H9 (cell line): ENCODE data around the gene GAP43. TPM values are rescaled to one million over a fixed set of nuclear protein-coding genes. Genes with fewer than 3 reads are reported as not detected.

ENCODE experiments used
- DNase-seq: peaks from one replicate; pipeline ENCODE4 v3.0.0-alpha.2; 2017
- H2AFZ ChIP-seq: one replicate; pipeline ENCODE4 v1.6.1; 2013; ENCODE audit warnings: mild to moderate bottlenecking, low read length, control low read depth, moderate library complexity
- H2AK5ac ChIP-seq: 2 replicates; pipeline ENCODE4 v1.6.1; 2013; ENCODE audit warnings: low read length, control low read depth, mixed read lengths; ENCODE audit not compliant: insufficient read length
- H2BK120ac ChIP-seq: one replicate; pipeline ENCODE4 v1.6.1; 2013; ENCODE audit warnings: low read depth, mild to moderate bottlenecking, low read length, control low read depth, inconsistent platforms; ENCODE audit not compliant: poor library complexity, severe bottlenecking
- H2BK12ac ChIP-seq: 2 replicates; pipeline ENCODE4 v1.6.1; 2013; ENCODE audit warnings: low read length, control low read depth, mixed read lengths, low read depth; ENCODE audit not compliant: insufficient read length
- H2BK15ac ChIP-seq: 2 replicates; pipeline ENCODE4 v1.6.1; 2013; ENCODE audit warnings: low read depth, low read length, control low read depth
- H2BK20ac ChIP-seq: one replicate; pipeline ENCODE4 v1.6.1; 2013; ENCODE audit warnings: low read depth, mild to moderate bottlenecking, low read length, control low read depth, inconsistent platforms; ENCODE audit not compliant: poor library complexity, severe bottlenecking
- H2BK5ac ChIP-seq: 2 replicates; pipeline ENCODE4 v1.6.1; 2013; ENCODE audit warnings: low read length, control low read depth, mixed read lengths; ENCODE audit not compliant: insufficient read length
- H3K14ac ChIP-seq: 2 replicates; pipeline ENCODE4 v1.6.1; 2013; ENCODE audit warnings: low read length, control low read depth; ENCODE audit not compliant: insufficient read depth
- H3K18ac ChIP-seq: 2 replicates; pipeline ENCODE4 v1.6.1; 2013; ENCODE audit warnings: low read depth, mild to moderate bottlenecking, mixed read lengths, low read length, control low read depth; ENCODE audit not compliant: insufficient read length
- H3K23ac ChIP-seq: 2 replicates; pipeline ENCODE4 v1.6.1; 2013; ENCODE audit warnings: low read length, control low read depth, mixed read lengths, low read depth; ENCODE audit not compliant: insufficient read length
- H3K23me2 ChIP-seq: 2 replicates; pipeline ENCODE4 v1.6.1; 2013; ENCODE audit warnings: low read depth, mild to moderate bottlenecking, mixed read lengths, low read length, control low read depth; ENCODE audit not compliant: insufficient read length, poor library complexity, severe bottlenecking
- H3K27ac ChIP-seq: 2 replicates; pipeline ENCODE4 v1.5.1; 2013; ENCODE audit warnings: low read length, control low read depth, mixed read lengths, low read depth; ENCODE audit not compliant: insufficient read length
- H3K27me3 ChIP-seq: 2 replicates; pipeline ENCODE4 v1.6.1; 2013; ENCODE audit warnings: low read length, control low read depth, inconsistent platforms; ENCODE audit not compliant: insufficient read depth
- H3K4ac ChIP-seq: 2 replicates; pipeline ENCODE4 v1.6.1; 2013; ENCODE audit warnings: low read depth, mild to moderate bottlenecking, control low read depth, inconsistent platforms, low read length, moderate library complexity
- H3K4me1 ChIP-seq: 2 replicates; pipeline ENCODE4 v1.6.1; 2013; ENCODE audit warnings: low read length, control low read depth, inconsistent platforms; ENCODE audit not compliant: insufficient read depth
- H3K4me2 ChIP-seq: 2 replicates; pipeline ENCODE4 v1.6.1; 2013; ENCODE audit warnings: low read length, control low read depth, mixed read lengths; ENCODE audit not compliant: insufficient read length, insufficient read depth
- H3K56ac ChIP-seq: 2 replicates; pipeline ENCODE4 v1.6.1; 2013; ENCODE audit warnings: low read depth, mild to moderate bottlenecking, mixed read lengths, low read length, control low read depth; ENCODE audit not compliant: insufficient read length
- H3K79me1 ChIP-seq: 2 replicates; pipeline ENCODE4 v1.6.1; 2013; ENCODE audit warnings: low read depth, mild to moderate bottlenecking, moderate library complexity, low read length, control low read depth, inconsistent platforms; ENCODE audit not compliant: insufficient read depth, poor library complexity, severe bottlenecking
- H3K79me2 ChIP-seq: 2 replicates; pipeline ENCODE4 v1.6.1; 2013; ENCODE audit warnings: low read length, control low read depth, inconsistent platforms; ENCODE audit not compliant: insufficient read depth
- H3K9ac ChIP-seq: 2 replicates; pipeline ENCODE4 v1.6.1; 2013; ENCODE audit warnings: low read length, control low read depth, mixed read lengths; ENCODE audit not compliant: insufficient read length; ENCODE audit errors: extremely low read depth
- H3K9me3 ChIP-seq: one replicate; pipeline ENCODE4 v1.6.1; 2013; ENCODE audit warnings: low read depth, low read length, inconsistent platforms; ENCODE audit not compliant: control insufficient read depth
- H3T11ph ChIP-seq: one replicate; pipeline ENCODE4 v1.6.1; 2013; ENCODE audit warnings: mild to moderate bottlenecking, low read length, control low read depth, inconsistent platforms
- H4K20me1 ChIP-seq: one replicate; pipeline ENCODE4 v1.6.1; 2013; ENCODE audit not compliant: control insufficient read depth, insufficient read length, insufficient read depth
- H4K5ac ChIP-seq: 2 replicates; pipeline ENCODE4 v1.6.1; 2013; ENCODE audit warnings: low read depth, mild to moderate bottlenecking, mixed read lengths, low read length, control low read depth; ENCODE audit not compliant: insufficient read length
- H4K8ac ChIP-seq: replicated peaks from 2 replicates; pipeline ENCODE4 v1.6.1; 2013; ENCODE audit warnings: low read length, control low read depth, mixed read lengths, low read depth; ENCODE audit not compliant: insufficient read length
- H4K91ac ChIP-seq: 2 replicates; pipeline ENCODE4 v1.6.1; 2013; ENCODE audit warnings: low read depth, mild to moderate bottlenecking, moderate library complexity, mixed read lengths, low read length, control low read depth; ENCODE audit not compliant: insufficient read length
- H3K27ac Mint-ChIP-seq, 3 experiments: 2 replicates in 2 of 3; 3 replicates in 1 of 3; pipeline ENCODE4 v1.8.0; 2020 to 2021; ENCODE audit warnings: mixed read lengths in 3 of 3, mild to moderate bottlenecking in 1 of 3, moderate library complexity in 1 of 3
- H3K27me3 Mint-ChIP-seq: 2 replicates; pipeline ENCODE4 v1.8.0; 2021; ENCODE audit warnings: low read depth, mild to moderate bottlenecking, moderate library complexity, mixed read lengths
- H3K36me3 Mint-ChIP-seq, 3 experiments: 2 replicates in 2 of 3; 3 replicates in 1 of 3; pipeline ENCODE4 v1.8.0; 2020 to 2021; ENCODE audit warnings: low read depth in 3 of 3, mixed read lengths in 3 of 3; ENCODE audit not compliant: insufficient read depth in 1 of 3
- H3K4me1 Mint-ChIP-seq, 2 experiments: 2 replicates each; pipeline ENCODE4 v1.8.0; 2020; ENCODE audit warnings: mixed read lengths in 2 of 2
- H3K4me3 Mint-ChIP-seq, 2 experiments: 2 replicates in 1 of 2; 3 replicates in 1 of 2; pipeline ENCODE4 v1.8.0; 2020 to 2021; ENCODE audit warnings: mild to moderate bottlenecking in 2 of 2, mixed read lengths in 2 of 2, moderate library complexity in 1 of 2
- H3K9me3 Mint-ChIP-seq, 2 experiments: 2 replicates in 1 of 2; 3 replicates in 1 of 2; pipeline ENCODE4 v1.8.0; 2020; ENCODE audit warnings: mild to moderate bottlenecking in 2 of 2, mixed read lengths in 2 of 2, moderate library complexity in 1 of 2
- WGBS: extraction: QIAGEN DNeasy Blood & Tissue Kit; methylation state at CpG from one replicate; pipeline ENCODE4 v1.1.7; 2013; ENCODE audit warnings: missing lambda C conversion rate, low lambda C conversion rate, mixed read lengths; ENCODE audit not compliant: insufficient read length; ENCODE audit errors: extremely low coverage; 5-methylcytosine and 5-hydroxymethylcytosine counted together
- total RNA-seq: library from RNA; stranded (reverse); gene quantifications from 2 replicates; pipeline ENCODE4 v1.2.1, GENCODE V29; 2021
- TF ChIP-seq, protein P1 (sequence below): fragments of 200-600 bp; sonication (generic); conservative IDR thresholded peaks from 3 replicates; pipeline ENCODE4 v1.8.0; 2021; ENCODE audit warnings: antibody characterized with exemption, mild to moderate bottlenecking

Gene GAP43
- total RNA-seq, 1 experiment from 2014 or later = 12.8 TPM

- Histone ChIP-seq H3K23me2 (peaks cover 10% of the 10 kb centered on the region), H2BK20ac (no peak overlapping the region), H4K8ac (no peak overlapping the region), H3K18ac (no peak overlapping the region), H3K14ac (no peak overlapping the region), H3K4me1 (peaks cover 7% of the 10 kb centered on the region; the same call in 1 of the 2 replicates), H3K79me2 (no peaks in the 10 kb centered on the region; the same call in 1 of the 2 replicates), H3K9ac (no peak overlapping the region), H2AK5ac (no peak overlapping the region), H2BK5ac (no peak overlapping the region), H3K4ac (no peak overlapping the region), H3K56ac (no peak overlapping the region), H3K9me3 (no peaks in the 10 kb centered on the region), H2BK120ac (no peak overlapping the region), H2BK12ac (no peak overlapping the region), H3K27ac (no peak overlapping the region), H4K20me1 (no peaks in the 10 kb centered on the region), H4K5ac (no peak overlapping the region), H3T11ph (no peak overlapping the region), H3K27me3 (no peaks in the 10 kb centered on the region), H3K4me2 (no peak overlapping the region), H3K79me1 (no peaks in the 10 kb centered on the region), H3K23ac (no peak overlapping the region), H2BK15ac (no peak overlapping the region), H2AFZ (no peak overlapping the region), H4K91ac (no peak overlapping the region)
- no CpG with 5 or more reads among the region's 3 CpGs for WGBS
- H3K36me3 Mint-ChIP-seq = no peaks in the 10 kb centered on the region
- peaks cover 36 to 41% of the 10 kb centered on the region in 2 experiments for H3K4me1 Mint-ChIP-seq
- H3K9me3 Mint-ChIP-seq = no peaks in the 10 kb centered on the region; a peak in 1 of 5 replicates
- TF ChIP-seq, protein P1, sequence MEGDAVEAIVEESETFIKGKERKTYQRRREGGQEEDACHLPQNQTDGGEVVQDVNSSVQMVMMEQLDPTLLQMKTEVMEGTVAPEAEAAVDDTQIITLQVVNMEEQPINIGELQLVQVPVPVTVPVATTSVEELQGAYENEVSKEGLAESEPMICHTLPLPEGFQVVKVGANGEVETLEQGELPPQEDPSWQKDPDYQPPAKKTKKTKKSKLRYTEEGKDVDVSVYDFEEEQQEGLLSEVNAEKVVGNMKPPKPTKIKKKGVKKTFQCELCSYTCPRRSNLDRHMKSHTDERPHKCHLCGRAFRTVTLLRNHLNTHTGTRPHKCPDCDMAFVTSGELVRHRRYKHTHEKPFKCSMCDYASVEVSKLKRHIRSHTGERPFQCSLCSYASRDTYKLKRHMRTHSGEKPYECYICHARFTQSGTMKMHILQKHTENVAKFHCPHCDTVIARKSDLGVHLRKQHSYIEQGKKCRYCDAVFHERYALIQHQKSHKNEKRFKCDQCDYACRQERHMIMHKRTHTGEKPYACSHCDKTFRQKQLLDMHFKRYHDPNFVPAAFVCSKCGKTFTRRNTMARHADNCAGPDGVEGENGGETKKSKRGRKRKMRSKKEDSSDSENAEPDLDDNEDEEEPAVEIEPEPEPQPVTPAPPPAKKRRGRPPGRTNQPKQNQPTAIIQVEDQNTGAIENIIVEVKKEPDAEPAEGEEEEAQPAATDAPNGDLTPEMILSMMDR = no peak
- H3K27ac Mint-ChIP-seq = no peak overlapping the region
- H3K27me3 Mint-ChIP-seq = peaks cover 15% of the 10 kb centered on the region
- DNase-seq = no peak
- H3K4me3 Mint-ChIP-seq = no peak overlapping the region; a peak in 2 of 5 replicates
Measured at GRCh38 chr3:115626721-115627120, 3.4 kb downstream of the GAP43 start.
